H1 (cell line): Measurements from ENCODE around the gene STXBP2.

Source experiments
- ATF2 ChIP-seq: IDR thresholded peaks from 2 replicates; pipeline ENCODE4 v1.6.1; 2012; ENCODE audit warnings: low read length, inconsistent platforms
- CTCF ChIP-seq, 3 experiments: IDR thresholded peaks; 1 replicate in 2 of 3; 2 replicates in 1 of 3; pipeline versions ENCODE4 v1.5.1 to v1.6.1; 2011; ENCODE audit warnings: low read length in 3 of 3, mild to moderate bottlenecking in 3 of 3, inconsistent platforms in 2 of 3, low read depth in 1 of 3, moderate library complexity in 1 of 3; ENCODE audit not compliant: insufficient read depth in 1 of 3; ENCODE audit errors: control extremely low read depth in 1 of 3
- EGR1 ChIP-seq: IDR thresholded peaks from 2 replicates; pipeline ENCODE4 v1.6.1; 2011; ENCODE audit warnings: low read depth, low read length, borderline replicate concordance
- KDM1A ChIP-seq: fragments of 200-600, 300-600 bp; sonication (generic); IDR thresholded peaks from 2 replicates; pipeline ENCODE4 v1.7.1; 2016; ENCODE audit warnings: mild to moderate bottlenecking, low read length, borderline replicate concordance
- NRF1 ChIP-seq: IDR thresholded peaks from 2 replicates; pipeline ENCODE4 v1.6.1; 2011; ENCODE audit warnings: mild to moderate bottlenecking, low read depth, low read length, improper control_type of control experiment
- POLR2A ChIP-seq, 2 experiments: IDR thresholded peaks; 1 replicate in 1 of 2; 2 replicates in 1 of 2; pipeline ENCODE4 v1.6.1; 2011; ENCODE audit warnings: low read depth in 2 of 2, low read length in 2 of 2, mild to moderate bottlenecking in 2 of 2; ENCODE audit errors: control extremely low read depth in 1 of 2
- POLR2AphosphoS5 ChIP-seq: IDR thresholded peaks from 2 replicates; pipeline ENCODE4 v1.6.1; 2011; ENCODE audit warnings: low read depth, low read length
- SIN3A ChIP-seq, 2 experiments: IDR thresholded peaks in 1 of 2; conservative IDR thresholded peaks in 1 of 2; 2 replicates each; pipeline ENCODE4 v1.6.1; 2011 to 2012; ENCODE audit warnings: low read length in 2 of 2, improper control_type of control experiment in 1 of 2, low read depth in 1 of 2, mild to moderate bottlenecking in 1 of 2
- TEAD4 ChIP-seq: IDR thresholded peaks from 2 replicates; pipeline ENCODE4 v1.6.1; 2012; ENCODE audit warnings: low read depth, low read length, inconsistent platforms, mixed read lengths
- USF2 ChIP-seq: IDR thresholded peaks from 2 replicates; pipeline ENCODE4 v1.6.1; 2011; ENCODE audit warnings: low read length, improper control_type of control experiment
- ZNF274 ChIP-seq: IDR thresholded peaks from 2 replicates; pipeline ENCODE4 v1.7.0; 2012; ENCODE audit warnings: low read length, borderline replicate concordance; ENCODE audit errors: extremely low read depth

- TF ChIP-seq EGR1 (no peak), POLR2AphosphoS5 (no peak), NRF1 (no peak), USF2 (no peak), CTCF (IDR thresholded peaks at IDR 0.05; ENCODE audit: control extremely low read depth in 1 of 3, insufficient read depth in 1 of 3, low read depth in 1 of 3, low read length in 3 of 3) (no peak), ZNF274 (no peak), POLR2A (IDR thresholded peaks at IDR 0.05; ENCODE audit: control extremely low read depth in 1 of 2, low read depth in 2 of 2, low read length in 2 of 2) (no peak), TEAD4 (no peak), ATF2 (no peak), KDM1A (no peak), SIN3A (conservative IDR thresholded peaks at IDR 0.05 in 1 of 2, IDR thresholded peaks at IDR 0.05 in 1 of 2; ENCODE audit: low read depth in 1 of 2, low read length in 2 of 2) (no peak)
Measured at GRCh38 chr19:7645656-7646425, 8.9 kb downstream of the STXBP2 start.
